GM18517 (cell line): ENCODE data around the gene GNAI1.

Experiments
- ATAC-seq: cut with Tn5 transposase; IDR thresholded peaks from one replicate; pipeline ENCODE4 v1.9.1; 2021; ENCODE audit warnings: mild to moderate bottlenecking, moderate library complexity; ENCODE audit not compliant: unreplicated experiment

Gene GNAI1

DNA sequence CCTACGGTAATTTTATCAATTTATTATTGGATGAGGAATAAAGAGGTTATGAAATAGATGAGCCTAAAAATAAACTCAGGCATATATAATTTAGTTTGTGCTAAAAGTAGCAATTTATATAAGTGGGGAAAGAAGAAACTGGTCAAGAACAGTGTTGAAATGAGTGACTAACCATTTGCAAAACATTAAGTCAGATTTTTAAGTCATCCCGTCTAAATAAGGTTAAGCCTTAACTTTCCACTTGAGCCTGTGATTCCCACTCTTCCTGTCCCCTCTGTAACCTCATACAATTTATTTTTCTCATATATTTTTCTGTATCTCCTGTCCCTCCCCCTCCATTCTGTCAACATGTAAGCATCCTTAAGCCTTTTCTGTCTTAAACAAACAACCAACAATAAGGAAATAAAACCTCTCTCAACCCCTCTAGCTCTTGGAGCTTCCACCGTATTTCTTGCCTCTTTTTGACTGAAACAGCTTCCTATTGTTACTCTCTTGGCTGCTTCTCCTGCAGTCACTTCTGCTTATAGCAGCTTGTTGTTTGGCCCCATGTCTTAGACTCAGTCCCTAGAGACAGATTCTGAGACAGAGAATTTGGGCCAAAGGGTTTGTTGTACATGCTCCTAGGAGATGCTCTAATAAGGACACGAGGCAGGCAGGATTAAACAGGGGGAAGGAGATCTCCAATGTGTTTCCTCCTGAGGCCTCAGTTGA lies 109.7 kb downstream of the GNAI1 start:
- no peak for ATAC-seq

GRCh38 chr7:80247144-80247543 lies 112.5 kb downstream of the GNAI1 start:
- no peak for ATAC-seq

DNA sequence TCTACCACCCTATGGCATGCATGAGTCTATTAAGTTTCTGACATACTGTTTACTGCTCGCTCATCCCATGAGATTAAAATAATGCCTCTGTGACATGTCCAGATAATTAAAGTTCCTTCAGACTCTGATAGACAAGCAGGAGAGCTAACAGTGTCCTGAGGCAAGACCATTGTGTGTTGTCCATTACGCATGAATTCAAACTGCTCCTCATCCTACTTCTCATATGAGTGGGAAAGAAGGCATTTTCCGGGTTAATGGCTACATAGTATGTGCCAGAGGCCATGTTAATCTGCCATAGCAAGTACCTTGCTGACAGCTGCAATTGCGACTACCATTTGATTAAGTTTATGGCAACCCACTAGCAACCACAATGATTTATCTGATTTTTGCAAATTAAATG lies 113.3 kb downstream of the GNAI1 start:
- no peak for ATAC-seq

GRCh38 chr7:80249184-80249583 lies 114.6 kb downstream of the GNAI1 start:
- ATAC-seq: no peak

DNA sequence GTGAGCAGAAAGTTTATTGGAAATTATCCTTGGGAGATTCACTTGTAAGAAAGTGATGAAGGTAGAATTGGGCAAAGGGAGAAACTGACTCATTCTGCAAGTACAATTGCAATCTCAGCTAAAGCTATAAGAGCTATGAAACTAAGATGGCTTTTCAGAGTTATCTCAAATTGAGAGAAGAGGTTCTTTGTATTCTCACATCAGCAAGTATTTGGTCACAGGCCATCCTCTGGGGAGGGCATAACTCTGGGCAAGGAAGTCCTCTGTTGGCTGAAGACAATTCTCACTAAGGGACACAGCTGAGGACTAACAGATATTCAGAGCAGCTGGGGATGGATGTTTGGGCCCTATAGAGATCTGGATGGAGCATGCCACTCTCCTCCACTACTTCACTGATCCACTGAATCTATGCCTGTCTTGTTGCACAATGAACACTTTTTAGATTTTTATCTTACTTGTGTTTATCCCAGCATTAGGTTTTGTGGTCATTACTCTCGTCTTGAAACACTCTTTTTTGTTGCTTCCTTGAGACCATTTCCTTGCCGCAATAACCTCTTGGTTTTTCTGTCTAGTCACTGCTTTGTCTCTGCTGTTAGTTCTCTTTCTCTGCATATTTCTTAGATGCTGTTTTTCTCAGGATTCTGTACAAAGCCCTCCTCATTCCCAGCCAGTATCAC lies 115.1 kb downstream of the GNAI1 start:
- no peak for ATAC-seq

GRCh38 chr7:80253237-80253636 lies 118.6 kb downstream of the GNAI1 start:
- ATAC-seq: no peak

GRCh38 chr7:80253653-80254052 lies 119.0 kb downstream of the GNAI1 start:
- ATAC-seq: no peak

DNA sequence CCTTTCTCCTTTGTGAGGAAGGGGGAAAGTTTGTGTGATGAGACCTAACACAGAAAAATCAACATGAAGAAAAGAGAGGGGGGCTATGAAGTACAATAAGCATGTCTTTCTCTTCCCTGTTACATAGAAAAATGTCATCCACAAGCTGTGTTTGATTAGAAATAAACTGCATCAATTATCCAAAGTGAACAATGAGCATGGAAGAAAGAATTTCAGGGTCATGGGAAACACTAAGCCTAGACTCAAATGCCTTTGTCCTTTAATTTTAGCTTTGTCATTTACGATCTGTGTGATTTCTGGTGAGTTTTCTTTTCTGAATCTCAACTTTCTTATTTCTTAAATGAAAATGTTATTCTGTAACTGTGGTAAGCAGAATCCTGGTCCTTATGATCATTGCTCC lies 121.0 kb downstream of the GNAI1 start:
- no peak for ATAC-seq

DNA sequence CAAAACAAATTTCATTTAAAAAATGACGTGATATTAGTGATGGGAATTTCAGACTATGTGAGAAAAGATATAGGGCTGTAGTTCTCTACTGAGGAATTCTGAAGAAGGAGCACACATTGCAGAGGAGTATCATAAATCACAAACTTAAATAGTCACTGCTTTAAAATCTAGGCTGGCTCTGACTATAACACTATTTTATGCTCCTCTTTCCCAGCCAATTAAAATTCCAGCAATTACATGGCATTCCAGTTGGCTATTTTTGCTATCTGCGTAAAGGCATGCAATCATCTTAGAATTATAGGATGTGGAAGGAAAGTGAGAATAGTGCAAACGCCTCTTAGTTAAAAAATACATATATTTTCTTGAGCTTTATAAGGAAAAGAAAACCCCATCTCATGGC lies 123.1 kb downstream of the GNAI1 start:
- no peak for ATAC-seq

DNA sequence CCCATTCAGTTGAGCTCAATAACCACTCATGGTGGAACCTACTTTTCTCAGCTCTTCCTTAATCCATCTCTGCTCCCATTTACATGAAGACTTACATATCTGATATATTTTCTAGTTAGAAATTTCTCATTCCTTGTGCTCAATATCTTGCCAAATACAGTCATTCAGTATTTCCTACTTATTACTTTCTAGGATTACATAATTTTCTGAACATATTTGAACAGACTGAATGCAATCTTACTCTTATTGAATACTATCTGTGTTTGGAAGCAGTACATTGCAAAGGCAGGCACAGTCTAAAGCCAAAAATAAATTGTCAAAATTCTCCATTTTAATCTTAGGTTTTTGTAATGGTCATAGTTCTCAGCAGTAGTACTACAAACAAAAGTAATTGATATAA lies 126.0 kb downstream of the GNAI1 start:
- no peak for ATAC-seq

GRCh38 chr7:80263333-80263732 lies 128.7 kb downstream of the GNAI1 start:
- no peak for ATAC-seq

DNA sequence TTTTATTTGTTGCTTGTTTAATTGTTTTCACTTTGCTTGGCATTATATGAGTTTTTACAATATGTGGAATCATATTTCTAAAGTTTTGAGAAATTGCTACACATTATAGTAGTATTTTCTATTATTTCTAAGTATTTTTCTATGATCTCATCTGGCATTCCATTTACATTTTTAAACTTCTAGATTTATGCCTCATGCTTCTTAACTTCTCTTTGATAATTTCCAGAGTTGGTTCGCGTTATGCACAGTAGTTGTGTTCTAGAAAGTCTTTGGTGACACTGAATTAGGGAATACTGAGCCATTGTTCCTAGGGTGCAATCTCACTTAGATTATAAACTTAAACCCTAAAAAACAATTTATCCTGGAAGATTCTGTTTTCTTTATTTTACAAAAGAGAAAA lies 129.2 kb downstream of the GNAI1 start:
- no peak for ATAC-seq

DNA sequence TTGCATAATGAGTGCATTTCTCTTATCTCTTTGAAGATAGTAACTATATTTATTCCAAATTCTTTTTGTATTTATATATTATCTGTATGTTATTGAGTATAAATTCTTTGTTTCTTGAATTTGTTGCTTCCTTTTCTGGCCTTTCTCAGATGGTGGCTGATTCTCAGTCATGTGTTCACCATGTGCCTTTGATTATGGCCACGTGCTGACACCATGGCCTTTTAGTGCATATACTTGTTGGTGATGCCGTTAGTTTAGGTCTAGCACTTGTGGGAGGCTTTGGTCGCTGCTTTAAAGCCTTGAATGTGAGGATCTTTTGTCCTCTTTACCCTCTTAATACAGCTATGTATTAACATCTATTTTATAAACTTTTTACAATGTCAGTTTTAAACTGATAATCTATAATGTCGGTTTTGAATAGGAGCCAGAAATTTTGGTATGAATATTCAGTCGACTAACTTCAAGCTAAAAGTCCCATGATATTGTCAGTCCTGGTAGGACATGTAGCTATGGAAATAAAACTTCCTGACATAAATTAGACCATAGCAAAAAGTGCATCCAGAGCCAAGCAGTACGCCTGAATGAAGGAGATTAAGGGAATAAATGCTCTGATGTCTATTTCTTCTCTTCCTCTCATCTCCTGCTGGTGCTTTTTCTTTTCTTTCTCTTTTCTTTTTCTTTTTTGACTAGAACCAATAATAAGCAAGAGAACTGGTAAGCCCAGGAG lies 130.3 kb downstream of the GNAI1 start:
- ATAC-seq: no peak

DNA sequence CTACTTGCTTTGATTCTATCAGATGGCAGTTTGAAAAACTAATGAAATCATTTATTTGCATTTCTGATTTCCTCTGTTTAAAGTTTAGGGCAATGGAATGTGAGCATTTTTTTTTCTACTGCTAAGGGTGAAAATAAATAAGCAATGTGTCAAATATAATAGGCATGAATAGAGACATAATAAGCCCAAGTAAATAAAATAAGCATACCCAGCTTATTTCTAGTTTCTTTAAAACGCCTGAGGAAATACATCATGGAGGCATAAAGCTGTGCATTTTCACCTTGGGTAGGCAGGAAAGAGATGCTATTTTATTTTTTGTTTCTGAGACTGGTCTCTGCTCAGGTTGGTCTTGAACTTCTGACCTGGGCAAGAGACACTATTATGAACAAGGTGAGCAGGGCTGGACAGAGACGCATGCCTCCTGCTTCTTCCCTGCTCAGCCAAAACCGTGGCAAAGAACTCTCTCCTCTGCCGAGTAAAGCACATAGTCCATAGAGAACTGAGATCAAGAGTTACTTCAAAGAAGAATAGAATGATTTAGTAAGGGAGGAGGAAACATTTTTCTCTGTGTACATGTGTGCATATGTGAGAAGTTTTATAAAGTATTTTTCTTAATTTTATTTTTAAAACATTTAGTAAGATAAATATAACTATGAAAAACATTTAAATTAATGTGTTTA lies 138.1 kb downstream of the GNAI1 start:
- ATAC-seq: no peak

DNA sequence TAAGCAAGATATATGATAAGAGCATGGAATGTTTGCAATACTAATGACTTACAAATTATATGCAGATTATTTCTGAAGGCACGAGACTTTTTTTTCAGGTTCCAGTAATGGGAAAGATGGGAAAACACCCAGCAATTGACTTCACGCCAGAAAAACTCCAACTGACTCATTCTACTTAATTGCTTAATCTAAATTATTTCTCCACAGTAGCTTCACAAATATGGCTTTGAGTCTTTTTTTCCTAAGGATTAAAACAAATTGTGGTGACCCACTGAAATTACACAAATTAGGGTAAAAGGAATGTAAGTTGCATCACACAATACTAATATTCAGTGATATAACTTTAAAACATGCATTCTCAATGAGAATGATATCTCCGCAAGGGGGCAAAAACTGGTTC lies 138.7 kb downstream of the GNAI1 start:
- ATAC-seq: no peak

DNA sequence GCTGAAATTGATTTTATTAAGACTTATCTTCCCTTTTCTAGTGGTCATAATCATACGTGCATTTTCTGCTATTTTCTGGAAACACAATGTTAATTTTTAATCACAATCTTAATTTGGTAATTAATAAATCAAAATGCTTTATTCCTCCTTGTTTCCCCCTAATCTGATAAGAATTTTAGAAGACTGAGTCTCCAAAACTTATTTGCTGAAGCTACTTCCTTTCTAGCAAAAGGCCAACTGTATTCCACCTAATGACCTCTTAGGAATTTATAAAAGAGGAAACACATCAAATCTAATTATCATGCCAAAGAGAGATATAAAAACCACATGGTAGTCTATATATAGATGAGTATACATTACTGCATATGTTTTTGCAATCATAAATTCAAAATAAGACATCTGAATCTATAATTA lies 140.6 kb downstream of the GNAI1 start:
- ATAC-seq: no peak
